T follicular helper cell (primary cell): ENCODE data around the gene SUSD2.
"Not testable (repeated sequence)": the region's sequence is repeated elsewhere in the genome, so short reads cannot be mapped to it uniquely, and the experiment has no call there.

ENCODE experiments used
- DNase-seq: peaks from one replicate; pipeline ENCODE4 v3.0.0-alpha.2; 2020; ENCODE audit warnings: low read depth

The SUSD2 gene

GRCh38 chr22:24189249-24190158 lies 8.2 kb downstream of the SUSD2 start:
- no peak for DNase-seq

GRCh38 chr22:24190159-24190540 lies 8.9 kb downstream of the SUSD2 start:
- DNase-seq = no peak

GRCh38 chr22:24190596-24191208 lies 9.4 kb downstream of the SUSD2 start:
- DNase-seq = no peak

- DNase-seq = no peak
These were observed 10.1 kb downstream of the SUSD2 start for GRCh38 chr22:24191381-24191841.

- no peak for DNase-seq
These were observed 10.6 kb downstream of the SUSD2 start for GRCh38 chr22:24191893-24192292.

GRCh38 chr22:24198682-24199052 lies 17.4 kb downstream of the SUSD2 start:
- DNase-seq = no peak

- no peak for DNase-seq
These were observed 19.4 kb downstream of the SUSD2 start for GRCh38 chr22:24200619-24201212.

GRCh38 chr22:24201681-24202614 lies 20.7 kb downstream of the SUSD2 start:
- DNase-seq = no peak

GRCh38 chr22:24203856-24204255 lies 22.6 kb downstream of the SUSD2 start:
- DNase-seq = not testable (repeated sequence)

GRCh38 chr22:24205438-24206195 lies 24.3 kb downstream of the SUSD2 start:
- DNase-seq = no peak

GRCh38 chr22:24206460-24207263 lies 25.4 kb downstream of the SUSD2 start:
- DNase-seq = not testable (repeated sequence)

GRCh38 chr22:24207264-24208011 lies 26.2 kb downstream of the SUSD2 start:
- no peak for DNase-seq

- DNase-seq = no peak
These were observed 26.9 kb downstream of the SUSD2 start for GRCh38 chr22:24208012-24208749.

GRCh38 chr22:24209016-24209415 lies 27.7 kb downstream of the SUSD2 start:
- no peak for DNase-seq

GRCh38 chr22:24209687-24210086 lies 28.4 kb downstream of the SUSD2 start:
- no peak for DNase-seq

- not testable (repeated sequence) for DNase-seq
These were observed 29.1 kb downstream of the SUSD2 start for GRCh38 chr22:24210409-24210808.

GRCh38 chr22:24211716-24212115 lies 30.4 kb downstream of the SUSD2 start:
- DNase-seq = not testable (repeated sequence)

GRCh38 chr22:24213111-24213510 lies 31.8 kb downstream of the SUSD2 start:
- not testable (repeated sequence) for DNase-seq
